Spleen (tissue), 11 donors: ENCODE data around the gene RAB2B. TPM values are rescaled to one million over a fixed set of nuclear protein-coding genes. Genes with fewer than 3 reads are reported as not detected.

Source experiments
- DNase-seq: peaks from one replicate; pipeline ENCODE4 v3.0.0-alpha.2; 2020
- H3K27ac ChIP-seq, 8 donors: fragments of 200-600 bp; sonication (generic) in 7 of 8; 1 replicate in 4 of 8; 2 replicates in 4 of 8; pipeline versions ENCODE4 v1.5.0 to v1.8.0; 2016 to 2021; ENCODE audit warnings: inconsistent platforms in 4 of 8, mild to moderate bottlenecking in 4 of 8, moderate library complexity in 1 of 8
- H3K27me3 ChIP-seq, 7 donors: fragments of 200-600 bp; sonication (generic) in 6 of 7; replicated peaks in 1 of 7; 1 replicate in 4 of 7; 2 replicates in 3 of 7; pipeline versions ENCODE4 v1.5.0 to v1.8.0; 2016 to 2021; ENCODE audit warnings: inconsistent platforms in 3 of 7, mild to moderate bottlenecking in 1 of 7
- H3K36me3 ChIP-seq, 6 donors: fragments of 200-600 bp; sonication (generic) in 5 of 6; 1 replicate in 4 of 6; 2 replicates in 2 of 6; pipeline versions ENCODE4 v1.5.0 to v1.8.0; 2016 to 2021; ENCODE audit warnings: inconsistent platforms in 2 of 6
- H3K4me1 ChIP-seq, 6 donors: fragments of 200-600 bp; sonication (generic) in 5 of 6; 1 replicate in 3 of 6; 2 replicates in 3 of 6; pipeline versions ENCODE4 v1.5.0 to v1.8.0; 2016 to 2021; ENCODE audit warnings: inconsistent platforms in 3 of 6
- H3K4me3 ChIP-seq, 8 donors: fragments of 200-600 bp; sonication (generic) in 7 of 8; 1 replicate in 4 of 8; 2 replicates in 4 of 8; pipeline versions ENCODE4 v1.5.0 to v1.8.0; 2016 to 2021; ENCODE audit warnings: inconsistent platforms in 4 of 8, mild to moderate bottlenecking in 4 of 8, moderate library complexity in 2 of 8
- H3K9me3 ChIP-seq, 8 donors: fragments of 200-600 bp; sonication (generic) in 7 of 8; 1 replicate in 4 of 8; 2 replicates in 4 of 8; pipeline versions ENCODE4 v1.5.0 to v1.8.0; 2016 to 2021; ENCODE audit warnings: inconsistent platforms in 4 of 8
- POLR2A ChIP-seq, 3 donors: fragments of 450-650 bp; IDR thresholded peaks; one replicate each; pipeline ENCODE4 v1.5.1; 2017; ENCODE audit warnings: antibody characterized with exemption in 3 of 3, mild to moderate bottlenecking in 1 of 3
- POLR2AphosphoS5 ChIP-seq, 3 donors: sonication (generic); formaldehyde crosslinking; IDR thresholded peaks; one replicate each; pipeline ENCODE4 v1.5.1; 2017; ENCODE audit warnings: antibody characterized with exemption in 3 of 3
- WGBS, 5 donors: extraction: QIAGEN DNeasy Blood & Tissue Kit in 3 of 5; methylation state at CpG; one replicate each; pipeline versions ENCODE4 v1.1.5 to v1.1.7; 2013 to 2018; 5-methylcytosine and 5-hydroxymethylcytosine counted together
- intact Hi-C: fragments of 100-400 bp; cut with DNase I; formaldehyde crosslinking; loops from one replicate; pipeline ENCODE4 v1.15.0; 2023; ENCODE audit warnings: low total_unique reads
- polyA plus RNA-seq, 3 donors: library from polyadenylated mRNA; stranded (reverse); fragments of 200-250 nt; gene quantifications; one replicate each; pipeline ENCODE4 v1.2.1, GENCODE V29; 2013
- total RNA-seq, 7 donors: library from RNA; depleted of rRNA in 3 of 7; stranded (reverse); fragments of >200 nt in 3 of 7; fragmentation: NEBNext Ultra II Directional in 4 of 7; extraction: Animal tissue kit (Norgen Biotek cat#: 25700) in 4 of 7; gene quantifications; one replicate each; pipeline versions ENCODE4 v1.1.0 to v1.2.1, GENCODE V29; 2016 to 2021
- TF ChIP-seq, protein P1 (sequence below), 11 experiments: fragments of 200-600 bp in 7 of 11; fragments of 450-650 bp in 4 of 11; sonication (generic) in 4 of 11; IDR thresholded peaks in 8 of 11; conservative IDR thresholded peaks in 3 of 11; 1 replicate in 7 of 11; 2 replicates in 4 of 11; pipeline versions ENCODE4 v1.4.0 to v1.8.0; 2016 to 2021; ENCODE audit warnings: antibody characterized with exemption in 11 of 11, inconsistent platforms in 4 of 11, mild to moderate bottlenecking in 1 of 11
- donor health status: healthy with polysubstance abuse.
- donor health status: DM: no; HTN: no; CAD: no; lungs with moderate emphysema.
- donor health status: DM: no; HTN: no; CAD: no.
- donor health status: Bipolar disorder and iron deficiency.
- donor health status: healthy.
- donor health status: DM: no; HTN: no; CAD: no.
- donor health status: DM: yes; HTN: yes; CAD: no.

Gene RAB2B
- total and polyA plus RNA-seq, 10 donors: 7.2 to 34.2 (median 26.4) TPM

- Histone ChIP-seq H3K9me3 (no peaks in the 10 kb centered on the region), H3K36me3 (peaks cover 5 to 57% (median 29%) of the 10 kb centered on the region in 6 donors), H3K4me1 (peaks cover 25 to 72% (median 41%) of the 10 kb centered on the region in 6 donors), H3K27me3 (no peaks in the 10 kb centered on the region), H3K27ac (no peak overlapping the region), H3K4me3 (no peak overlapping the region)
- no peak for DNase-seq
- TF ChIP-seq, protein P1, sequence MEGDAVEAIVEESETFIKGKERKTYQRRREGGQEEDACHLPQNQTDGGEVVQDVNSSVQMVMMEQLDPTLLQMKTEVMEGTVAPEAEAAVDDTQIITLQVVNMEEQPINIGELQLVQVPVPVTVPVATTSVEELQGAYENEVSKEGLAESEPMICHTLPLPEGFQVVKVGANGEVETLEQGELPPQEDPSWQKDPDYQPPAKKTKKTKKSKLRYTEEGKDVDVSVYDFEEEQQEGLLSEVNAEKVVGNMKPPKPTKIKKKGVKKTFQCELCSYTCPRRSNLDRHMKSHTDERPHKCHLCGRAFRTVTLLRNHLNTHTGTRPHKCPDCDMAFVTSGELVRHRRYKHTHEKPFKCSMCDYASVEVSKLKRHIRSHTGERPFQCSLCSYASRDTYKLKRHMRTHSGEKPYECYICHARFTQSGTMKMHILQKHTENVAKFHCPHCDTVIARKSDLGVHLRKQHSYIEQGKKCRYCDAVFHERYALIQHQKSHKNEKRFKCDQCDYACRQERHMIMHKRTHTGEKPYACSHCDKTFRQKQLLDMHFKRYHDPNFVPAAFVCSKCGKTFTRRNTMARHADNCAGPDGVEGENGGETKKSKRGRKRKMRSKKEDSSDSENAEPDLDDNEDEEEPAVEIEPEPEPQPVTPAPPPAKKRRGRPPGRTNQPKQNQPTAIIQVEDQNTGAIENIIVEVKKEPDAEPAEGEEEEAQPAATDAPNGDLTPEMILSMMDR (IDR thresholded peaks at IDR 0.05 in 8 of 11, conservative IDR thresholded peaks at IDR 0.05 in 3 of 11): no peak
- TF ChIP-seq POLR2AphosphoS5 (IDR thresholded peaks at IDR 0.05) (no peak), POLR2A (IDR thresholded peaks at IDR 0.05) (no peak)
- intact Hi-C loops: no loop called here
- 86 to 93% (median 91%) methylated on average over 2 of the region's 2 CpGs for WGBS, 5 donors
These were observed 29.8 kb upstream of the RAB2B start for GRCh38 chr14:21506557-21506956.

DNA sequence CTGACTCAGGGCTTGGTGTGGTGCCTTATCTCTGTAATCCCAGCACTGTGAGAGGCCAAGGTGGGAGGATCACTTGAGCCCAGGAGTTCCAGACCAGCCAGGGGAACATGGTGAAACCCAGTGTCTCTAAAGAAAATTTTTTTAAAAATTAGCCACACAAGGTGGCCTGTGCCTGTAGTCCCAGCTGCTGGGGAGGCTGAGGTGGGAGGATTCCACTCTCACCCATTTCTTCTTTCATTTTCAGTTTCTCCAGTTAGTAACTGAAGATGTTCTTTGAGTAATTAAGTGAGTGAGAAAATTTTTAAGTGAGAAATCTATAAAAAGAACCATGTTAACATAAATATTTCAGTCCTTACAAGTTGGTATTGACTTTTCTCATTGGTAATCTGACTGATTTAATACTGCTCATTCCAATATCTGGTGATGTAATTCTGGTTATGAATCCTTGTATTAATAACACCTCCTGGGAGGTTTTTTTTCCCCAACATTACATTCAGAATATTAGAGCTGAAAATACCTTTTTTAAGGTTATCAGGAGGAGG is 28.3 kb upstream of the RAB2B start:
- H3K9me3 ChIP-seq: no peaks in the 10 kb centered on the region
- TF ChIP-seq, protein P1 (IDR thresholded peaks at IDR 0.05 in 8 of 11, conservative IDR thresholded peaks at IDR 0.05 in 3 of 11): no peak
- no peak for TF ChIP-seq POLR2A (IDR thresholded peaks at IDR 0.05)
- no peak for TF ChIP-seq POLR2AphosphoS5 (IDR thresholded peaks at IDR 0.05)
- H3K36me3 ChIP-seq: peaks cover 8 to 72% (median 43%) of the 10 kb centered on the region in 6 donors
- H3K4me3 ChIP-seq: no peak overlapping the region
- peaks cover 20 to 65% (median 34%) of the 10 kb centered on the region in 6 donors for H3K4me1 ChIP-seq
- DNase-seq: no peak
- no peaks in the 10 kb centered on the region for H3K27me3 ChIP-seq
- peak overlapping the region in 1 of 8 donors; percentile 26 for H3K27ac ChIP-seq
- intact Hi-C loops: no loop called here

DNA sequence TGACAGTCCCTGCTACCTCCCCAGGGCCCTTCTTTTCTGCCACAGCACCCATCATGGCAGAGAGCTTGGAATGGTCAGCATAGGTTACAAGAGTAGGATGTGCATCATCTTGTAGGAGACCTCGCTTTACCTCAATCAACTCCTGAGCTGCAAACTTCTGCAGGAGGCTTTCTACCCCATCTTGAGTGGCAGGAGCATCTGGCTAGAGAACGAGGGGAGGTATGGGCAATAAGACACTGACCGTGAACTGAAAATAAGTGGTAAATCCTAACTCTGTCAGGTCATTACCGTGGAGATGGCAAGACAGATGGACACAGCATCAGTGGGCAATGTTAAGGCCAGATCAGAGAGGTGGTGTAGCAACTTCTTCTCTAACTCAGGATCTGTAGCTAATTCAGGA is 26.6 kb upstream of the RAB2B start:
- intact Hi-C loops: loop anchor here (5.0 kb wide), 1 partner anchor 54 kb away; no protein-coding TSS in a partner anchor
- 92 to 98% (median 96%) methylated on average over 3 to 4 of the region's 4 CpGs for WGBS, 5 donors
- no peak for DNase-seq
- Histone ChIP-seq H3K27ac (no peak overlapping the region), H3K9me3 (no peaks in the 10 kb centered on the region), H3K27me3 (no peaks in the 10 kb centered on the region), H3K4me3 (no peak overlapping the region), H3K36me3 (peaks cover 8 to 80% (median 59%) of the 10 kb centered on the region in 6 donors), H3K4me1 (peaks cover 7 to 57% (median 19%) of the 10 kb centered on the region in 6 donors)
- no peak for TF ChIP-seq POLR2AphosphoS5 (IDR thresholded peaks at IDR 0.05)
- TF ChIP-seq, protein P1 (IDR thresholded peaks at IDR 0.05 in 8 of 11, conservative IDR thresholded peaks at IDR 0.05 in 3 of 11): no peak
- no peak for TF ChIP-seq POLR2A (IDR thresholded peaks at IDR 0.05)

- H3K36me3 ChIP-seq: peaks cover 8 to 80% (median 70%) of the 10 kb centered on the region in 6 donors
- no peak overlapping the region for H3K4me3 ChIP-seq
- H3K9me3 ChIP-seq: no peaks in the 10 kb centered on the region
- H3K27me3 ChIP-seq: no peaks in the 10 kb centered on the region
- intact Hi-C loops: loop anchor here (5.0 kb wide), 1 partner anchor 56 kb away; no protein-coding TSS in a partner anchor
- H3K4me1 ChIP-seq: peaks cover 7 to 45% (median 14%) of the 10 kb centered on the region in 6 donors
- 90 to 97% (median 95%) methylated on average over 5 of the region's 5 CpGs for WGBS, 5 donors
- H3K27ac ChIP-seq: no peak overlapping the region
- DNase-seq: no peak
- TF ChIP-seq POLR2A (IDR thresholded peaks at IDR 0.05) (no peak), POLR2AphosphoS5 (IDR thresholded peaks at IDR 0.05) (peak in 1 of 3 donors; percentile 33)
- TF ChIP-seq, protein P1 (IDR thresholded peaks at IDR 0.05 in 8 of 11, conservative IDR thresholded peaks at IDR 0.05 in 3 of 11): no peak
These were observed 24.8 kb upstream of the RAB2B start for GRCh38 chr14:21501568-21501967.
